Left lung (tissue), 10 donors: ENCODE results near the gene EMP3. TPM values are rescaled to one million over a fixed set of nuclear protein-coding genes. Genes with fewer than 3 reads are reported as not detected.

Experiments
- ATAC-seq: fragments of 200-7000 bp; cut with Tn5 transposase; one replicate; pipeline ENCODE4 v1.9.1; 2020; ENCODE audit warnings: moderate library complexity
- DNase-seq, 4 donors: peaks; one replicate each; pipeline ENCODE4 v3.0.0-alpha.2; 2013 to 2020
- H3K27ac ChIP-seq, 2 donors: fragments of 200-600 bp; sonication (generic) in 1 of 2; one replicate each; pipeline versions ENCODE4 v1.5.0 to v1.8.0; 2020 to 2021
- H3K27me3 ChIP-seq, 2 donors: fragments of 200-600 bp; sonication (generic) in 1 of 2; one replicate each; pipeline versions ENCODE4 v1.5.0 to v1.8.0; 2020 to 2021
- H3K36me3 ChIP-seq, 2 donors: fragments of 200-600 bp; sonication (generic) in 1 of 2; one replicate each; pipeline versions ENCODE4 v1.5.0 to v1.8.0; 2020 to 2021
- H3K4me1 ChIP-seq, 2 donors: fragments of 200-600 bp; one replicate each; pipeline ENCODE4 v1.8.0; 2021
- H3K4me3 ChIP-seq, 2 donors: fragments of 200-600 bp; sonication (generic) in 1 of 2; one replicate each; pipeline versions ENCODE4 v1.5.0 to v1.8.0; 2020 to 2021; ENCODE audit warnings: mild to moderate bottlenecking in 1 of 2
- H3K9me3 ChIP-seq, 2 donors: fragments of 200-600 bp; sonication (generic) in 1 of 2; one replicate each; pipeline versions ENCODE4 v1.5.0 to v1.8.0; 2020 to 2021
- CTCF ChIP-seq, 2 donors: fragments of 200-600 bp; sonication (generic) in 1 of 2; IDR thresholded peaks; one replicate each; pipeline versions ENCODE4 v1.5.0 to v1.8.0; 2021; ENCODE audit warnings: antibody characterized with exemption in 2 of 2
- intact Hi-C, 2 donors: fragments of 100-400 bp; cut with DNase I; formaldehyde crosslinking; loops; one replicate each; pipeline versions ENCODE4 v1.11.2 to v1.14.2; 2022
- polyA plus RNA-seq, 6 donors: library from polyadenylated mRNA; unstranded; fragments of 120-200 nt; gene quantifications; one replicate each; pipeline ENCODE4 v1.2.1, GENCODE V29; 2013; ENCODE audit not compliant: insufficient read length in 6 of 6
- total RNA-seq, 2 donors: library from RNA; stranded (reverse); fragmentation: NEBNext Ultra II Directional; extraction: Animal tissue kit (Norgen Biotek cat#: 25700); gene quantifications; one replicate each; pipeline ENCODE4 v1.2.1, GENCODE V29; 2021
- donor health status: DM: no; HTN: yes; CAD: no.
- donor health status: DM: no; HTN: no; CAD: no.

Gene EMP3
- total and polyA plus RNA-seq, 8 donors = 102 to 320 (median 110) TPM

- no peaks in the 10 kb centered on the region for H3K4me1 ChIP-seq
- no peak overlapping the region for H3K27ac ChIP-seq
- intact Hi-C loops = no loop called here
- no peak for TF ChIP-seq CTCF (IDR thresholded peaks at IDR 0.05)
- ATAC-seq (no peak), DNase-seq (no peak)
- no peak overlapping the region for H3K4me3 ChIP-seq
- H3K27me3 ChIP-seq = no peaks in the 10 kb centered on the region
- no peaks in the 10 kb centered on the region for H3K9me3 ChIP-seq
- no peaks in the 10 kb centered on the region for H3K36me3 ChIP-seq
These were observed 25.5 kb downstream of the EMP3 start for GRCh38 chr19:48350856-48351255.

- DNase-seq = peak in 3 of 4 donors; percentile 58 to 95 (median 72)
- H3K27ac ChIP-seq = no peak overlapping the region
- no peak overlapping the region for H3K4me3 ChIP-seq
- H3K27me3 ChIP-seq = no peaks in the 10 kb centered on the region
- H3K36me3 ChIP-seq = no peaks in the 10 kb centered on the region
- peak; percentile 72 to 92 for TF ChIP-seq CTCF (IDR thresholded peaks at IDR 0.05)
- ATAC-seq = peak; percentile 94
- intact Hi-C loops = no loop called here
- no peaks in the 10 kb centered on the region for H3K4me1 ChIP-seq
- H3K9me3 ChIP-seq = no peaks in the 10 kb centered on the region
These were observed 26.0 kb downstream of the EMP3 start for GRCh38 chr19:48351341-48351752.

- intact Hi-C loops = no loop called here
- H3K9me3 ChIP-seq = no peaks in the 10 kb centered on the region
- H3K4me3 ChIP-seq = no peak overlapping the region
- ATAC-seq = no peak
- H3K27ac ChIP-seq = no peak overlapping the region
- TF ChIP-seq CTCF (IDR thresholded peaks at IDR 0.05) = no peak
- H3K36me3 ChIP-seq = no peaks in the 10 kb centered on the region
- no peak for DNase-seq
- no peaks in the 10 kb centered on the region for H3K4me1 ChIP-seq
- H3K27me3 ChIP-seq = no peaks in the 10 kb centered on the region
These were observed 28.3 kb downstream of the EMP3 start for GRCh38 chr19:48353677-48354076.

- ATAC-seq (no peak), DNase-seq (no peak)
These were observed 29.1 kb downstream of the EMP3 start for GRCh38 chr19:48354332-48354992.

More at GRCh38 chr19:48354332-48354992, 29.1 kb downstream of the EMP3 start:
- no peak for TF ChIP-seq CTCF (IDR thresholded peaks at IDR 0.05)
- no peaks in the 10 kb centered on the region for H3K4me1 ChIP-seq
- intact Hi-C loops = no loop called here
- H3K36me3 ChIP-seq = no peaks in the 10 kb centered on the region
- H3K9me3 ChIP-seq = no peaks in the 10 kb centered on the region
- H3K27me3 ChIP-seq = no peaks in the 10 kb centered on the region
- no peak overlapping the region for H3K4me3 ChIP-seq
- no peak overlapping the region for H3K27ac ChIP-seq
